Raji (cell line): ENCODE results near the gene TEKT3.

Experiments
- POLR2A ChIP-seq: IDR thresholded peaks from 2 replicates; pipeline ENCODE4 v1.6.1; 2011; ENCODE audit warnings: low read depth, low read length, control low read depth; ENCODE audit not compliant: insufficient read depth

The TEKT3 gene

GRCh38 chr17:15255713-15256454 lies 85.5 kb downstream of the TEKT3 start:
- no peak for TF ChIP-seq POLR2A
